ENCODE data around the gene GABBR2.

- no peak for TF ChIP-seq EP300 (IDR thresholded peaks at IDR 0.05; ENCODE audit: low read length)
- TF ChIP-seq ATF6 (CRISPR knock-in tag; IDR thresholded peaks at IDR 0.05), result no peak
- no peak for TF ChIP-seq MXI1 (IDR thresholded peaks at IDR 0.05; ENCODE audit: low read depth, low read length)
- peak in 2 of 3 experiments; percentile 6 to 17; a peak in 1 of 6 replicates for TF ChIP-seq CTCF (IDR thresholded peaks at IDR 0.05 in 2 of 3, conservative IDR thresholded peaks at IDR 0.05 in 1 of 3; ENCODE audit: insufficient read depth in 2 of 3, low read depth in 1 of 3, low read length in 3 of 3)
- TF ChIP-seq ZNF609 (CRISPR knock-in tag; IDR thresholded peaks at IDR 0.05; ENCODE audit: borderline replicate concordance), result no peak
- TF ChIP-seq ZNF253 (CRISPR knock-in tag; conservative IDR thresholded peaks at IDR 0.05), result no peak
- TF ChIP-seq TRIM24 (IDR thresholded peaks at IDR 0.05), result no peak
- TF ChIP-seq ELK1 (CRISPR knock-in tag; IDR thresholded peaks at IDR 0.05), result no peak
- no peak for TF ChIP-seq BHLHE40 (IDR thresholded peaks at IDR 0.05; ENCODE audit: low read length)
- no peak for TF ChIP-seq PPARD (CRISPR knock-in tag; IDR thresholded peaks at IDR 0.05)
- no peak for TF ChIP-seq CHCHD3 (CRISPR knock-in tag; IDR thresholded peaks at IDR 0.05)
- no peak for TF ChIP-seq PBX2 (CRISPR knock-in tag; IDR thresholded peaks at IDR 0.05; ENCODE audit: low read depth)
- TF ChIP-seq PBX2 (tag; conservative IDR thresholded peaks at IDR 0.05; ENCODE audit: low read depth), result no peak
- TF ChIP-seq GABPA (tag; conservative IDR thresholded peaks at IDR 0.05; ENCODE audit: low read depth), result no peak
These were observed 46.4 kb upstream of the GABBR2 start for GRCh38 chr9:98755006-98755618.

Measured in K562 (cell line).